Effector memory CD8-positive, alpha-beta T cell (primary cell): ENCODE data around the gene LCE6A.

Source experiments
- ATAC-seq: fragments of 150-1000 bp; cut with Tn5 transposase; replicated peaks from 2 replicates; pipeline ENCODE4 v1.10.0; 2021; ENCODE audit warnings: mild to moderate bottlenecking, moderate library complexity
- DNase-seq, 3 experiments: peaks; one replicate each; pipeline ENCODE4 v3.0.0; 2021
- H3K27ac Mint-ChIP-seq, 2 donors: one replicate each; pipeline ENCODE4 v1.8.0; 2022; ENCODE audit warnings: mild to moderate bottlenecking in 2 of 2, mixed read lengths in 2 of 2, moderate library complexity in 2 of 2
- H3K27me3 Mint-ChIP-seq, 2 donors: one replicate each; pipeline ENCODE4 v1.8.0; 2022; ENCODE audit warnings: mixed read lengths in 2 of 2
- H3K36me3 Mint-ChIP-seq: one replicate; pipeline ENCODE4 v1.8.0; 2022; ENCODE audit warnings: mild to moderate bottlenecking, moderate library complexity, mixed read lengths; ENCODE audit not compliant: insufficient read depth
- H3K4me1 Mint-ChIP-seq, 2 donors: one replicate each; pipeline ENCODE4 v1.8.0; 2022; ENCODE audit warnings: low read depth in 2 of 2, mixed read lengths in 2 of 2
- H3K4me3 Mint-ChIP-seq, 2 donors: one replicate each; pipeline ENCODE4 v1.8.0; 2022; ENCODE audit warnings: mild to moderate bottlenecking in 2 of 2, mixed read lengths in 2 of 2, moderate library complexity in 2 of 2
- H3K9me3 Mint-ChIP-seq, 2 donors: one replicate each; pipeline ENCODE4 v1.8.0; 2022; ENCODE audit warnings: mixed read lengths in 2 of 2

LCE6A gene

DNA sequence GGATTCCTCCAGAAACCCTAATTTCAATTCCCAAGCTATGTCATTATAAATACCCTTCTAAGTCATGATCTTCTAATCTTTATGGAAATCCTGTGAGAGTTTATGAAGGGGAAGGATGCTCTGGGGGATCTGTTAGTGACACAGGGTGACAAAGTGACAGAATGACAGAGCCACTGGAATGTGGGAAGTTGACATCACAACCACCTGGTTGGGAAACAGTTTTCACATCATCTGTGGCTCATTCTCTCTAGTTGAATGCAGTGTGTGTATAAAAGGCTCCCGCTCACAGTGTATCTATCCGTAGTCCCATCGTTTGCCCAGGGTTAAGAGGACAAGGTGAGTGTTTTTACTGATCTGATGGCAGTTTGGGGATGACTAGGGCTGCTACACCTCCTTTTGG lies 17.0 kb downstream of the LCE6A start, which contains the start of gene LCE7A:
Gene LCE7A (plus strand): TSS at position 301 of the 400 bp plus-strand sequence. CDS start 702 bp downstream, outside the sequence.
- Mint-ChIP-seq H3K36me3 (no peaks in the 10 kb centered on the region), H3K4me3 (no peak within 1 kb of the TSS)
- no peak for ATAC-seq

DNA sequence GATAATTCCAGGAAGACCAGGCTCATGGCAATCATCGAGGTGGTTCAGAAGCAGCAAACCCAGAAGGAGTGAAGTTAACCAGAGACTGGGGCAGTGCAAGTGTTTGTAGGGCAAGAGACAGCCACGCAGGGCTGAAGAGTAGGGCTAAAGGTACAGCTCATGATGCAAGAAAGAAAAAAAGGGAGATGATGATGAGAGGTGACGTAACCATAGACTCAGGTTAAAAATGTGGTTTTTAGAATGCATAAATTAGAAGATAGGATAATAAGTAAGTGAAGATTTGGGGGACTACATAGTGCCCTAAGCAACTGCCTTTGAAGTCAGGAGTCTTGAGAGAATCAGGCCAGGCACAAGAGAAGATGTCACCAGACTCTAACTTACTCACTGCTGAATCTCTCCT lies 17.5 kb downstream of the LCE6A start:
- ATAC-seq = no peak
- H3K4me1 Mint-ChIP-seq = no peaks in the 10 kb centered on the region
- no peaks in the 10 kb centered on the region for H3K9me3 Mint-ChIP-seq
- no peak overlapping the region for H3K27ac Mint-ChIP-seq
- no peak overlapping the region for H3K4me3 Mint-ChIP-seq
- no peaks in the 10 kb centered on the region for H3K36me3 Mint-ChIP-seq
- peaks cover 13 to 49% of the 10 kb centered on the region in 2 donors for H3K27me3 Mint-ChIP-seq
- DNase-seq = no peak

More for the DNA sequence above, 17.0 kb downstream of the LCE6A start, which contains the start of gene LCE7A:
- DNase-seq = no peak
- no peaks in the 10 kb centered on the region for H3K4me1 Mint-ChIP-seq
- H3K9me3 Mint-ChIP-seq = no peaks in the 10 kb centered on the region
- H3K27ac Mint-ChIP-seq = no peak within 1 kb of the TSS
- H3K27me3 Mint-ChIP-seq = peaks cover 13 to 49% of the 10 kb centered on the region in 2 donors

DNA sequence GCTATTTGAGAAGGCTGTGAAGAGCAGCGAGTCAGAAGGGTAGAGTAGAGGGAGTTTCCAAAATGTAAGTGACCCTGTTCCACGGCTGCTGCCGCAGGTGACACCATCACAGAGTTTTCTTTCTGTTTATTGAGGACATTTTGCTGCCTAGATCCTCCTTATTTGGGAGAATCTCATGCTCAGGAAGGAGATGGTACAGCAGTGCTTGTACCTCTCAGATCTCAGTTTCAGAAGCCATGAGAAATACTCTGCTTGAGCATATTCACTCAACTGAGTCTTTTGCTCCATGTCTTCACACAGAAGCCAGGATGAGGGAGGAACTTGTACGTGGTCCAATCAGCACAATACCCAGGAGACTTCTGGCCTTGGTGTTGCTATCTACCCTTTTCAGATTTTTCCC lies 18.7 kb downstream of the LCE6A start:
- ATAC-seq = no peak
- Mint-ChIP-seq H3K4me1 (no peaks in the 10 kb centered on the region), H3K36me3 (no peaks in the 10 kb centered on the region), H3K27ac (no peak overlapping the region), H3K4me3 (no peak overlapping the region), H3K27me3 (peaks cover 13 to 39% of the 10 kb centered on the region in 2 donors), H3K9me3 (no peaks in the 10 kb centered on the region)
- no peak for DNase-seq

DNA sequence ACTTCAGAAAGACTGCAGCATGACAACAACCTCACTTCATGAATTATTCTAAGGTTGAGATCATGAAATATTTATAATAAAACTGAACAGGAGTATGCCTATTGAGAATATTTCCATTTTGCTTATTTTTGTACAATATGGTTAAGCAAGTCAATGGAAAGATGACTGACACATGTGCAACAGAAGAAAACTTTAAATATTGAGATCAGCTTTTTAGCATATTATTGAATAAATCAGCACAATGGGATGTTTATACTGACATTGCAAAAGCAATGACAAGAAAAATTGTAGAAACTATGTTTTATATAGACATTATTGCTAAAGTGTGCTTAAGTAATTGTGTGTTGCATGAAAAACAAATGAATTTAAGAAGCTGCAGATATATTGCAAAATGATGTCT lies 21.8 kb downstream of the LCE6A start:
- H3K27me3 Mint-ChIP-seq = peaks cover 0 to 19% of the 10 kb centered on the region in 2 donors
- DNase-seq (no peak), ATAC-seq (no peak)
- no peak overlapping the region for H3K27ac Mint-ChIP-seq
- no peaks in the 10 kb centered on the region for H3K9me3 Mint-ChIP-seq
- no peaks in the 10 kb centered on the region for H3K36me3 Mint-ChIP-seq
- no peaks in the 10 kb centered on the region for H3K4me1 Mint-ChIP-seq
- H3K4me3 Mint-ChIP-seq = no peak overlapping the region

DNA sequence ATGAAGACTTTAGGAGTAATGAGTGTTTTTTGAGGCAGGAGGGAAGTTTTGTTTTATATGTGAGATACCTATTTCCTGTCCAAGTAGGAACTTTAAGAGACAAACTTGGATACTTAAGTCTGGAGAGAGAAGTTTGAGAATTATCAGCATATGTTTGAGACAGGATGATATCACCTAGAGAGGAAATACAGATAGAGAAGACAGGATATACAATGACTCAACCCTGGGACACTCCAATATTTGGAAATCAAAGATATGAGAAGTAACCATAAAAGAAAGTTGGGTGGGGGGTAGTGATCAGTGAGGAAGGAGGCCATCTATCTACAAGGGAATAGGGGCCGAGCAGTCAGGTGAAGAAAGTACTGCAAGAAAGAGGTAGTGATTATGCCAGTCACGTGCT lies 23.7 kb downstream of the LCE6A start:
- H3K4me3 Mint-ChIP-seq = no peak overlapping the region
- DNase-seq (no peak), ATAC-seq (no peak)
- H3K4me1 Mint-ChIP-seq = no peaks in the 10 kb centered on the region
- H3K9me3 Mint-ChIP-seq = no peaks in the 10 kb centered on the region
- peaks cover 0 to 5% of the 10 kb centered on the region in 2 donors for H3K27me3 Mint-ChIP-seq
- no peak overlapping the region for H3K27ac Mint-ChIP-seq
- H3K36me3 Mint-ChIP-seq = no peaks in the 10 kb centered on the region

DNA sequence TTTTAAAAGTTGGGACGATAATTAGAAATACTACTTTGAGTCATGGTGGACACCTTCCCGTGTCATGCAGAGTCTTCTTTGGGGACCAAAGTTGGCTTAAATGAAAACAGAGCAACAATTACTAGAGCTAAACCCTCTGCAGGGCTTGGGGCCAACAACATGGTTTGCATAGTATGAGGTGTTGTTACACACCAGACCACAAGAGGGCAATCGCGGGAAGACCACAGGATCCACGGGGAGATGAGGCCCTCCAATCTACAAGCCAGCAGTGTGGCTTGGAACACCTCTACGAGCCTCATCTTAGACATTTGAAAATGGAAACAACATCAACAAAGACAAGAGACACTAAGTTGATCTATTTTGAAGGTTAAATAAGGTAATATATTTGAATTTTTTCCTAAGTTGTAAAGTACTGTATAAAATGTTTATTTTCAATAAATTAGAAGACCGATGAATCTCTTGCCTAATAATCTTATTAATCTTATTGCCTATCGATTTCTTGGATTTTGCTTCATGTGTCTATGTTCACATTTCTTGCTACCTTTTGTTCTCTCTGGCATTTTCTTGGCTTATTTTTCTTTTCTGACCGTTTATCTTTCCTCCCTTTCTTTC lies 27.3 kb downstream of the LCE6A start:
- Mint-ChIP-seq H3K36me3 (no peaks in the 10 kb centered on the region), H3K4me1 (no peaks in the 10 kb centered on the region), H3K9me3 (no peaks in the 10 kb centered on the region), H3K27me3 (peaks cover 0 to 18% of the 10 kb centered on the region in 2 donors), H3K4me3 (no peak overlapping the region), H3K27ac (no peak overlapping the region)
- ATAC-seq (peak; percentile 67), DNase-seq (peak; percentile 42 to 49 (median 43))

DNA sequence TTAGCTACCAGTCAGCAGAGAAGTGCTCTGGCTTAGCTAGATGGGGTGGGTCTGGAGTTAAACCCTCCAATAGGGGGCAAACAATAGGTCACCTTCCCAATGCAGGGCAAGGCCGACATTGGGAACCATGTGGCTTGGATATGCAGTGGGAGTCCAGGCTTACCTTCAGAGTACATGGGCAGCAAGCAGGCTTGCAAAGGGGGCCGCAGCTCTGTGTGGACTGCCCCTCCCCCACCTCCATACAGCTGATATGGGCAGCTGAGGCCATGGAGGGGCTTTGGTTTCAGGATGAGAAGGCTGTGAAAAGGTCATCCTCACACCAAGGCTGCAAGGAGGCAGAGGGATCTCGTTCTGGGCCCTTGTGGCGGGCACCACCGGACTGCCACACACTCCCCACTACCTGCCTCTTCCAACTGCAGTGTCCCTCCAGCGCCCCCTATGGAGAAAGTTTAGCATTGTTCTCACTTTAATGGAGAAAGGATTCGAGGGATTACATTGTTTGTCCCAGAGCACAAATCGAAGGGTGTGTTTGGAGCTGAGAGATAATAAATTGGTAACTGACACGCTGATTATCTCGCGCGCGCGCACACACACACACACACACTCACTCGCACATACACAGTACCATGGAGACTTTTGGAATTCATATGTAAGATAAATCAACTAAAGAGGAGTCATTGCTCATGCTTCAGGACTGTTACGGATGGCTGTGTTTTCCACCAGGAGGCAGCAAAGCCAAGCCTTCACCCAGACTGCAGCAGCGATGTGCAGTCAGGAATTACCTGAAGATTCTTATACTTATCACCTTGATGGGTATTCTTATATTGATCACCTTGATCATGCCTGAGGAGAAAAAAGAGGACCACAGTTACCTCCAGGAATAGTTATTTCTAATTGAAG lies 28.4 kb downstream of the LCE6A start:
- no peaks in the 10 kb centered on the region for H3K36me3 Mint-ChIP-seq
- DNase-seq (no peak), ATAC-seq (no peak)
- H3K9me3 Mint-ChIP-seq = no peaks in the 10 kb centered on the region
- H3K27me3 Mint-ChIP-seq = peaks cover 0 to 26% of the 10 kb centered on the region in 2 donors
- H3K4me1 Mint-ChIP-seq = no peaks in the 10 kb centered on the region
- H3K27ac Mint-ChIP-seq = no peak overlapping the region
- no peak overlapping the region for H3K4me3 Mint-ChIP-seq

DNA sequence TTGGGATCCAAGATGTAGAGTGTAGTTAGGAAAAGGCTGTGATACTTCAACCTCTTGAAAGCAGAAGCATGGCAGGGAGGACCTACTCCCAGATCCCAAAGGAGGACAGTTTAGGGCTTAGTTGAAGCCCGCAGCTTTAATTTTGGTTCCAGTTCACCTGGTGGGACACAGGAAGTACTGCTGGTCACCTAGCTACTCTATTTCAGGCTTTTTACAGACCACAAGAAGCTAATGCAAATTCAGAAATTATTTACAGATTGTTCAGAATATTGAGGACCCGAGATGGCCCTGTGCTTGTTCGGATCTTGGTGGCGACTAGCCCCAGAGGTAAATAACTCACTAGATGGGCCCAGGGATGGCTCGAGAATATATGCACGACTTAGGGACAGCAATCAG lies 29.1 kb downstream of the LCE6A start:
- no peak for DNase-seq
- no peaks in the 10 kb centered on the region for H3K9me3 Mint-ChIP-seq
- H3K27ac Mint-ChIP-seq = no peak overlapping the region
- ATAC-seq = no peak
- peaks cover 0 to 29% of the 10 kb centered on the region in 2 donors for H3K27me3 Mint-ChIP-seq
- H3K36me3 Mint-ChIP-seq = no peaks in the 10 kb centered on the region
- no peak overlapping the region for H3K4me3 Mint-ChIP-seq
- H3K4me1 Mint-ChIP-seq = no peaks in the 10 kb centered on the region

DNA sequence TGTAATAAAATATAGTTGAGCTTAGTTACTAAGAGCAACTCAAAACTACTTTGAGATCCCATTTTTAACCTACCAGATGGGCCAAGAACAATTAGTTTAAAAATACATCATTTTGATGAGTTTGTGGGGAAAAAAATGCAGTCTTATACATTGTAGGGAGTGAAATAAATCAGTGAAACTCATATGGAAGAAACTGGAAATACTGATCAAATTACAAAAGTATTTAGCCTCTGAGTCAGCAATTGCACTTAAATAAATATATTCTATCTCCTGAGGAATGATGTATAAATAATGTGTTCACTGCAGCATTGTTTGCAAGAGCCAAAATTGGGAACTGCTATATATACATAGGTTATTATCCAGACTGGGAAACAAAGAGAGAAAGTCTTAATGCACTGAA lies 30.8 kb downstream of the LCE6A start:
- H3K4me3 Mint-ChIP-seq = no peak overlapping the region
- no peaks in the 10 kb centered on the region for H3K4me1 Mint-ChIP-seq
- no peak for DNase-seq
- no peak for ATAC-seq
- H3K9me3 Mint-ChIP-seq = no peaks in the 10 kb centered on the region
- H3K27me3 Mint-ChIP-seq = peaks cover 7 to 41% of the 10 kb centered on the region in 2 donors
- H3K36me3 Mint-ChIP-seq = no peaks in the 10 kb centered on the region
- no peak overlapping the region for H3K27ac Mint-ChIP-seq

DNA sequence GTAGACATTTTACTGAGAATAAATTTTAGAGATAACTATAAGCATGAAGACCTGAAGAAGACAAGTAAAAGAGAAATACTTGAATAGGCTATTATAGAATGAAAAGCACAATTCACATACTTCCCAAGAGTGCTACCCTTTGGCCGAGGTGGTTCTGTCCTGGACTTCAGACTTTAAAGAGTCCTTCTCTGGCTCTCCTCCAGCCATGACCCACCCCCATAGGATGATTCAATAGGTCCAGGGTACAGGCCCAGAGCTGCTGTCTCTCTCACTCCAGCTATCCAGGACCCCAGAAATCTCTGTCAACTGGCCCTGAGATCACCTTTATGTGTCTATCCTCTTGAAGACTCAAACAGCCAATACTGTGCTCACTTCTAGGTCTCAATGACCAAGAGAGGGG lies 34.2 kb downstream of the LCE6A start:
- DNase-seq = no peak
- Mint-ChIP-seq H3K27ac (no peak overlapping the region), H3K9me3 (no peaks in the 10 kb centered on the region), H3K4me1 (no peaks in the 10 kb centered on the region), H3K36me3 (no peaks in the 10 kb centered on the region), H3K4me3 (no peak overlapping the region), H3K27me3 (peaks cover 12 to 33% of the 10 kb centered on the region in 2 donors)
- ATAC-seq = no peak

DNA sequence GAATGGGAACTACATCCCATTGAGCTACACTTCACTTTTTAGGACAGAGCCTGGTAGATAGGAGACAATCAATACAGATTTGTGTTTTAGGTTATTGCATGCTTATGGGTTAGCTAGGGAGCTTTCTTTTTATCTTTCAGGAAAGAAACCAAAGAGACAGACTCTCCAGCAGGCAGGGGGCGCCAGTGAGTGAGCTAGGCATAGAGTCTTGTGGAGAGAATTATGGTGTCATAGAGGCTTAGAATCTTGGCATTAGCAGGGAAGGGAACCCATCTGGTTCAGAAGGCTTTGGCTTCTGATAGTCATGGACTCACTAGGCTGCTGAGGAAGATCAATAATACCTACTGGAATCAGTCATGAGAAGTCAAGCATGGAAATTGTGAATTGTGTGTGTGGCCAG lies 35.4 kb downstream of the LCE6A start, which contains the start of gene SMCP:
Gene SMCP (plus strand): TSS at position 281 of the 400 bp plus-strand sequence. CDS start 6,101 bp downstream, outside the sequence.
- H3K36me3 Mint-ChIP-seq = no peaks in the 10 kb centered on the region

DNA sequence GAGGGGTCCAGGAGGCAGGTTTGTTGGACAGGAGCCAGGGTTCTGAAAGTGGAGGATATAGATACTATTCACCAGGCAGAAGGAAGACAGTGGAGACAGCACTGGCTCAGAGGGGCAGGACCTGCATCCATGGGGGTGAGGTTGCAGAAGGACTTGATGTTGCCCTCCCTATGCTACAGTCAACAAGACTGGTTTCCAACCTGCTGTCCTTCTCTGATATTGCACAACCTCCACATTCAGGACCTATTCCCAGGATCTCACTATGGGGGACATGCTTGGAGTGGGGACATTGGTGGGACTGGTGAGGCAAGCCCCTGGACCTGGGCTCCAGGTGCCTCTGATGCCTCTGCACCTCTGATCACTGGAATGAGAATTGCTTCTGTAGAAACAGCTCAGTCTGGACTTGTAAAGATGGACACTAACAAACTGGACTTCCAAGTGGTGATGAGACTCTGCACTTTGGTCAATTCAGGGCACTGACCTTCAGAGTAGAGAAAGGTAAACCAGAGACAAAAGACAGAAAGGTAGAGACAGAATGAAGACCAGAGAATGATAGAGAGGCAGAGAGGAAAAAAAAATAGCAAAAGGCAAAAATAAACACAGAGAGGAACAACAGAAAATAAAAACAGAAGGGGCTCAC lies 37.0 kb downstream of the LCE6A start:
- Mint-ChIP-seq H3K4me3 (no peak overlapping the region), H3K4me1 (no peaks in the 10 kb centered on the region), H3K27ac (no peak overlapping the region), H3K27me3 (peaks cover 16 to 34% of the 10 kb centered on the region in 2 donors), H3K9me3 (no peaks in the 10 kb centered on the region), H3K36me3 (no peaks in the 10 kb centered on the region)
- no peak for DNase-seq
- ATAC-seq = no peak

More for the DNA sequence above, 35.4 kb downstream of the LCE6A start, which contains the start of gene SMCP:
- Mint-ChIP-seq H3K27me3 (peaks cover 12 to 28% of the 10 kb centered on the region in 2 donors), H3K27ac (no peak within 1 kb of the TSS), H3K9me3 (no peaks in the 10 kb centered on the region), H3K4me1 (no peaks in the 10 kb centered on the region), H3K4me3 (no peak within 1 kb of the TSS)
- no peak for ATAC-seq
- no peak for DNase-seq

DNA sequence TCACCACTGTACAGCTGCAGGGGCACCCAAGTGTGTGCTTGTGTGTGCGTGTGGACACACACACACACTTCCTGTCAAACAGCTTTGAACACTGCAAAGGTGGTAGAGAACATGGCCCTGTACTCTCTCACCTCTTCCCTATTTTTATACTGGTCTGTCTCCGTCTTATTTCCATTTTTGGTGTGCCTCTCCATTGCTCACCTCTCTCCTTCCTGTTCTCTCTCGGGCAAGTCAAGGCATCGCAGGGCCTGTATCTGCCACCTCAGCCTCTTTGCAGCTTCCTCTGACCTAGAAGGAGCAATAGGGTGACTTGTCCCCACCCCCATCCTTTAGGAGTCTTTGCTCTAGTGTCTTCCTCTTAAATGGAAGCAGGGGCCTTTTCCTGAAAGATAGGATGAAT lies 37.7 kb downstream of the LCE6A start:
- ATAC-seq = no peak
- no peaks in the 10 kb centered on the region for H3K9me3 Mint-ChIP-seq
- H3K27me3 Mint-ChIP-seq = peaks cover 16 to 27% of the 10 kb centered on the region in 2 donors
- no peak for DNase-seq
- H3K36me3 Mint-ChIP-seq = no peaks in the 10 kb centered on the region
- no peaks in the 10 kb centered on the region for H3K4me1 Mint-ChIP-seq
- no peak overlapping the region for H3K4me3 Mint-ChIP-seq
- H3K27ac Mint-ChIP-seq = no peak overlapping the region
